Measurements from ENCODE around the gene PPP4R3C. TPM values are rescaled to one million over a fixed set of nuclear protein-coding genes. Genes with fewer than 3 reads are reported as not detected.

The PPP4R3C gene
- total RNA-seq, 4 donors from 2014 or later, result not detected

DNA sequence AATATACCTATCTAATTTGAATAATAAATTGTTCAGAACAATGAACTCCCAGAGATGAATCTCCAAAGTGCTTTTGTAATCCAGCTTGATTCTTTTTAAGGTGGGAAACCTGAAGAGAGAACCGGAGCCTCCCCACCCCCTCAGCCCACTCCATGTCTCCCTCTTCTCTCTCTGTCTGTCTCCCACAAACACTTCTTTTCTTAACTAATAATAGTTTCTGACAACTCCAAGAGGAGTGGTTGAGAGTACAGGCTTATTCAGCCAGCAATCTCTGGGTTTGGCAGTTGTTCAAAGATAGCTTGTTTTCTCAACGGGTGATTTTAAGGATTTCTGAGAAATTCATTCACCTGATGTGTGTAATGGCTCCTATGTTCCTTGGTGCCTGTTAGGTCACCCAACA is 23.4 kb downstream of the PPP4R3C start:
- intact Hi-C loops (cut with DNase I; ENCODE audit: low total_unique reads), result no loop called here
- DNase-seq, result no peak
- Histone ChIP-seq H3K36me3 (no peaks in the 10 kb centered on the region), H3K27ac (no peak overlapping the region), H3K4me1 (no peaks in the 10 kb centered on the region), H3K9me3 (no peaks in the 10 kb centered on the region), H3K27me3 (no peaks in the 10 kb centered on the region), H3K4me3 (no peak overlapping the region)
- 71 to 100% methylated on average over 1 to 2 of the region's 2 CpGs for WGBS, 2 donors (ENCODE audit: low coverage in 1 of 2)
- TF ChIP-seq EP300 (IDR thresholded peaks at IDR 0.05; ENCODE audit: low read depth), result no peak
- TF ChIP-seq POLR2A (IDR thresholded peaks at IDR 0.05), result no peak
- TF ChIP-seq POLR2AphosphoS5 (IDR thresholded peaks at IDR 0.05), result no peak
- TF ChIP-seq, protein P1, sequence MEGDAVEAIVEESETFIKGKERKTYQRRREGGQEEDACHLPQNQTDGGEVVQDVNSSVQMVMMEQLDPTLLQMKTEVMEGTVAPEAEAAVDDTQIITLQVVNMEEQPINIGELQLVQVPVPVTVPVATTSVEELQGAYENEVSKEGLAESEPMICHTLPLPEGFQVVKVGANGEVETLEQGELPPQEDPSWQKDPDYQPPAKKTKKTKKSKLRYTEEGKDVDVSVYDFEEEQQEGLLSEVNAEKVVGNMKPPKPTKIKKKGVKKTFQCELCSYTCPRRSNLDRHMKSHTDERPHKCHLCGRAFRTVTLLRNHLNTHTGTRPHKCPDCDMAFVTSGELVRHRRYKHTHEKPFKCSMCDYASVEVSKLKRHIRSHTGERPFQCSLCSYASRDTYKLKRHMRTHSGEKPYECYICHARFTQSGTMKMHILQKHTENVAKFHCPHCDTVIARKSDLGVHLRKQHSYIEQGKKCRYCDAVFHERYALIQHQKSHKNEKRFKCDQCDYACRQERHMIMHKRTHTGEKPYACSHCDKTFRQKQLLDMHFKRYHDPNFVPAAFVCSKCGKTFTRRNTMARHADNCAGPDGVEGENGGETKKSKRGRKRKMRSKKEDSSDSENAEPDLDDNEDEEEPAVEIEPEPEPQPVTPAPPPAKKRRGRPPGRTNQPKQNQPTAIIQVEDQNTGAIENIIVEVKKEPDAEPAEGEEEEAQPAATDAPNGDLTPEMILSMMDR (IDR thresholded peaks at IDR 0.05), result no peak
- in situ Hi-C loops (cut with MboI; ENCODE audit: low pct_ligation_motif_present in 1 of 4, low pct_unique_long_range_greater_than_20kb in 1 of 4, low sequenced_read_pairs in 3 of 4), result no loop called here

DNA sequence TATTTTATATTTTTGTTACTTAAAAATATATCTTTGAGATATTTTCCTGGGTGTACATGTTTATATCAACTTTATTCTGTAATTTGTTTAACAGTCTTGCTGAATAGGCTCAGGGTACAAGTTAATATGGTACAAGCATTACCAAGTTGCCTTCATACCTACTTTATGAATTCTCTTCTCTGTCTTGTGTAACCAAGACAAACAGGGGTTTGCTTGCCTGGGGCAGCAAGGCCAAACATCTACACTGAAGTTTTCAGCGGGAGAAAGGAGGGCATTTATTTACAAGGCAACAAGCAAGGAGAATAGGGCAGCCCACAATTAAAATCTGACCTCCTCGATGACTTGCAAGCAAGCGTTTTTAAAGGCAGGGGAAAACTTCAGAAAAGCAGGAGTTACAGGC is 24.2 kb downstream of the PPP4R3C start:
- Histone ChIP-seq H3K27ac (no peak overlapping the region), H3K9me3 (no peaks in the 10 kb centered on the region), H3K4me1 (no peaks in the 10 kb centered on the region), H3K4me3 (no peak overlapping the region), H3K36me3 (no peaks in the 10 kb centered on the region), H3K27me3 (no peaks in the 10 kb centered on the region)
- 52 to 60% methylated on average over 3 of the region's 3 CpGs for WGBS, 2 donors (ENCODE audit: low coverage in 1 of 2)
- in situ Hi-C loops (cut with MboI; ENCODE audit: low pct_ligation_motif_present in 1 of 4, low pct_unique_long_range_greater_than_20kb in 1 of 4, low sequenced_read_pairs in 3 of 4), result no loop called here
- DNase-seq, result no peak
- TF ChIP-seq EP300 (IDR thresholded peaks at IDR 0.05; ENCODE audit: low read depth) (no peak), POLR2A (IDR thresholded peaks at IDR 0.05) (no peak)
- intact Hi-C loops (cut with DNase I; ENCODE audit: low total_unique reads), result no loop called here

DNA sequence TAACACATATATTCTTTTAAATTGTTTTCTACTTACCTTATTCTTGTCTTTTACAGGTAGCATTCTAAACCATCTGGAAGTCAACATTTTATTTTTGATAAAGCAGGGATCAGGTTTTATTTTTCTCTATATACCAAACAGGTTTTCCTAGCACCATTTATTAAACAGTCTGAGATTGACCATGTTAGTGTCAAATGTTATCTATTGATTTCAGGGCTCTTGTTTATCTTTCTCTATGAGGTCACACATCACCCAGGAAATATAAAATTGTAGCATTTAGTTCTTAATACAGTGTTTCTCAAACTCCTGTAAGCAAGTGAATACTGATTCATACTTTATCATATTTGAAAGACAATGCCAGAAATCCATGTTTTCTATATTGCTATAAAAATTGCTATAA is 28.1 kb downstream of the PPP4R3C start:
- Histone ChIP-seq H3K9me3 (no peaks in the 10 kb centered on the region), H3K4me3 (no peak overlapping the region), H3K36me3 (no peaks in the 10 kb centered on the region), H3K4me1 (no peaks in the 10 kb centered on the region), H3K27me3 (no peaks in the 10 kb centered on the region), H3K27ac (no peak overlapping the region)
- intact Hi-C loops (cut with DNase I; ENCODE audit: low total_unique reads) (no loop called here), in situ Hi-C loops (cut with MboI; ENCODE audit: low pct_ligation_motif_present in 1 of 4, low pct_unique_long_range_greater_than_20kb in 1 of 4, low sequenced_read_pairs in 3 of 4) (no loop called here)
- TF ChIP-seq EP300 (IDR thresholded peaks at IDR 0.05; ENCODE audit: low read depth) (no peak), POLR2AphosphoS5 (IDR thresholded peaks at IDR 0.05) (no peak), POLR2A (IDR thresholded peaks at IDR 0.05) (no peak)
- TF ChIP-seq, protein P1 (IDR thresholded peaks at IDR 0.05), result no peak
- DNase-seq, result no peak

Other genes starting within 250 kb of the PPP4R3C start
- not detected for gene DCAF8L2, start 127.0 kb upstream of the PPP4R3C start, total RNA-seq

All from transverse colon (tissue), 4 donors.